A549 (cell line): ENCODE measurements around the gene SLC16A8.

Experiments
- BCL3 ChIP-seq: fragments of >200 bp; sonication (Bioruptor Twin); formaldehyde crosslinking; IDR thresholded peaks from 3 replicates; pipeline ENCODE4 v1.6.1; 2016
- CHD2 ChIP-seq: fragments of 150-350 bp; IDR thresholded peaks from 2 replicates; pipeline ENCODE4 v1.6.1; 2014; ENCODE audit warnings: low read length; ENCODE audit not compliant: partially characterized antibody
- CTCF ChIP-seq: fragments of >200 bp; sonication (Bioruptor Twin); formaldehyde crosslinking; IDR thresholded peaks from 3 replicates; pipeline ENCODE4 v1.5.1; 2016
- EP300 ChIP-seq, 2 experiments: fragments of >200 bp; sonication (Bioruptor Twin); formaldehyde crosslinking; IDR thresholded peaks; 2 replicates in 1 of 2; 3 replicates in 1 of 2; pipeline ENCODE4 v1.6.1; 2016 to 2017
- HDAC2 ChIP-seq: fragments of 200-600 bp; sonication (generic); IDR thresholded peaks from 2 replicates; pipeline ENCODE4 v1.6.1; 2016
- MAFK ChIP-seq: fragments of 450-650 bp; IDR thresholded peaks from 2 replicates; pipeline ENCODE4 v1.6.1; 2014; ENCODE audit not compliant: partially characterized antibody
- POLR2A ChIP-seq: IDR thresholded peaks from 2 replicates; pipeline ENCODE4 v1.6.1; 2012; ENCODE audit warnings: mild to moderate bottlenecking, low read length
- POLR2AphosphoS2 ChIP-seq: conservative IDR thresholded peaks from 2 replicates; pipeline ENCODE4 v1.6.1; 2012; ENCODE audit warnings: low read length, improper control_type of control experiment, inconsistent platforms
- RAD21 ChIP-seq, 2 experiments: fragments of >200 bp in 1 of 2; sonication (Bioruptor Twin) in 1 of 2; formaldehyde crosslinking in 1 of 2; IDR thresholded peaks in 1 of 2; conservative IDR thresholded peaks in 1 of 2; 2 replicates in 1 of 2; 3 replicates in 1 of 2; pipeline ENCODE4 v1.6.1; 2012 to 2018; ENCODE audit warnings: inconsistent platforms in 1 of 2
- RNF2 ChIP-seq: fragments of 200-600 bp; sonication (generic); IDR thresholded peaks from 2 replicates; pipeline ENCODE4 v1.6.1; 2016; ENCODE audit warnings: low read depth, mild to moderate bottlenecking, antibody characterized with exemption, moderate library complexity, borderline replicate concordance
- SMC3 ChIP-seq: fragments of >200 bp; sonication (Bioruptor Twin); formaldehyde crosslinking; IDR thresholded peaks from 3 replicates; pipeline ENCODE4 v1.6.1; 2018; ENCODE audit warnings: inconsistent platforms
- ZSCAN20 ChIP-seq: fragments of 250-450 bp; sonication (Bioruptor Pico); IDR thresholded peaks from 2 replicates; pipeline ENCODE4 v1.8.0; 2022; ENCODE audit warnings: mild to moderate bottlenecking, moderate library complexity

- TF ChIP-seq CTCF (no peak), EP300 (IDR thresholded peaks at IDR 0.05) (no peak), POLR2A (no peak), MAFK (no peak), ZSCAN20 (CRISPR knock-in tag) (no peak), RAD21 (conservative IDR thresholded peaks at IDR 0.05 in 1 of 2, IDR thresholded peaks at IDR 0.05 in 1 of 2) (no peak), RNF2 (no peak), SMC3 (no peak), HDAC2 (no peak), POLR2AphosphoS2 (no peak), CHD2 (no peak), BCL3 (no peak)
Measured at GRCh38 chr22:38125038-38125610, 41.1 kb upstream of the SLC16A8 start.
